Cardiac muscle cell (in vitro differentiated cells and primary cell): ENCODE data around the gene ADGRF5. TPM values are rescaled to one million over a fixed set of nuclear protein-coding genes. Genes with fewer than 3 reads are reported as not detected.

ENCODE experiments used
- DNase-seq, 2 donors: peaks; one replicate each; pipeline versions ENCODE4 v3.0.0 to v3.0.0-alpha.2; 2010 to 2017; ENCODE audit warnings: low read depth in 1 of 2, low spot score in 1 of 2
- H3K27ac ChIP-seq: fragments of 200-600 bp; sonication (generic); 2 replicates; pipeline ENCODE4 v1.5.1; 2016
- H3K27me3 ChIP-seq: fragments of 200-600 bp; sonication (generic); 2 replicates; pipeline ENCODE4 v1.6.0; 2016; ENCODE audit warnings: control low read depth
- H3K36me3 ChIP-seq: fragments of 200-600 bp; sonication (generic); 2 replicates; pipeline ENCODE4 v1.5.1; 2016; ENCODE audit warnings: control low read depth
- H3K4me1 ChIP-seq: fragments of 200-600 bp; sonication (generic); 2 replicates; pipeline ENCODE4 v1.8.1; 2017; ENCODE audit warnings: low read depth, mild to moderate bottlenecking, mixed run types
- H3K4me3 ChIP-seq: fragments of 200-600 bp; sonication (generic); 2 replicates; pipeline ENCODE4 v1.5.1; 2016; ENCODE audit warnings: mild to moderate bottlenecking
- H3K9me3 ChIP-seq: fragments of 200-600 bp; sonication (generic); 2 replicates; pipeline ENCODE4 v1.5.1; 2017; ENCODE audit warnings: low read depth, mild to moderate bottlenecking, control low read depth
- CTCF ChIP-seq: IDR thresholded peaks from 2 replicates; pipeline ENCODE4 v1.5.1; 2012; ENCODE audit warnings: low read depth, mild to moderate bottlenecking, low read length
- polyA plus RNA-seq: library from polyadenylated mRNA; unstranded; fragments of >200 nt; fragmentation: Nextera tagmentation; extraction: Ambion mirVana; gene quantifications from 2 replicates; pipeline ENCODE4 v1.2.1, GENCODE V29; 2016
- total RNA-seq: library from RNA; depleted of rRNA; stranded (reverse); fragments of >200 nt; gene quantifications from 2 replicates; pipeline ENCODE4 v1.2.3, GENCODE V29; 2016

The ADGRF5 gene
- total and polyA plus RNA-seq, 2 experiments from 2014 or later: 0.12 TPM; not detected in 1

- H3K36me3 ChIP-seq: no peaks in the 10 kb centered on the region
- DNase-seq: no peak
- no peaks in the 10 kb centered on the region for H3K4me1 ChIP-seq
- no peak overlapping the region for H3K27ac ChIP-seq
- H3K27me3 ChIP-seq: no peaks in the 10 kb centered on the region
- no peak for TF ChIP-seq CTCF
- H3K9me3 ChIP-seq: no peaks in the 10 kb centered on the region
- H3K4me3 ChIP-seq: no peak overlapping the region
These were observed 41.3 kb upstream of the ADGRF5 start for GRCh38 chr6:46963039-46963438.

GRCh38 chr6:46961711-46962110 lies 40.0 kb upstream of the ADGRF5 start:
- Histone ChIP-seq H3K4me1 (no peaks in the 10 kb centered on the region), H3K27ac (no peak overlapping the region), H3K4me3 (no peak overlapping the region), H3K9me3 (no peaks in the 10 kb centered on the region), H3K27me3 (no peaks in the 10 kb centered on the region), H3K36me3 (no peaks in the 10 kb centered on the region)
- DNase-seq: no peak
- no peak for TF ChIP-seq CTCF

GRCh38 chr6:46961232-46961631 lies 39.5 kb upstream of the ADGRF5 start:
- H3K4me3 ChIP-seq: no peak overlapping the region
- no peaks in the 10 kb centered on the region for H3K27me3 ChIP-seq
- no peaks in the 10 kb centered on the region for H3K36me3 ChIP-seq
- DNase-seq: no peak
- H3K4me1 ChIP-seq: no peaks in the 10 kb centered on the region
- TF ChIP-seq CTCF: no peak
- H3K27ac ChIP-seq: no peak overlapping the region
- no peaks in the 10 kb centered on the region for H3K9me3 ChIP-seq

- no peaks in the 10 kb centered on the region for H3K27me3 ChIP-seq
- no peak overlapping the region for H3K4me3 ChIP-seq
- no peaks in the 10 kb centered on the region for H3K9me3 ChIP-seq
- no peaks in the 10 kb centered on the region for H3K36me3 ChIP-seq
- no peak overlapping the region for H3K27ac ChIP-seq
- peaks cover 4% of the 10 kb centered on the region for H3K4me1 ChIP-seq
- no peak for TF ChIP-seq CTCF
- no peak for DNase-seq
These were observed 37.7 kb upstream of the ADGRF5 start for GRCh38 chr6:46959419-46959818.

GRCh38 chr6:46956409-46956808 lies 34.7 kb upstream of the ADGRF5 start:
- peaks cover 4% of the 10 kb centered on the region for H3K4me1 ChIP-seq
- H3K9me3 ChIP-seq: no peaks in the 10 kb centered on the region
- no peak for DNase-seq
- H3K27ac ChIP-seq: no peak overlapping the region
- no peaks in the 10 kb centered on the region for H3K27me3 ChIP-seq
- H3K4me3 ChIP-seq: no peak overlapping the region
- H3K36me3 ChIP-seq: no peaks in the 10 kb centered on the region
- no peak for TF ChIP-seq CTCF
